ENCODE data around the gene CAST.
A peak's percentile ranks its signal among the peaks of the same experiment; 100 is the strongest.

Gene CAST

DNA sequence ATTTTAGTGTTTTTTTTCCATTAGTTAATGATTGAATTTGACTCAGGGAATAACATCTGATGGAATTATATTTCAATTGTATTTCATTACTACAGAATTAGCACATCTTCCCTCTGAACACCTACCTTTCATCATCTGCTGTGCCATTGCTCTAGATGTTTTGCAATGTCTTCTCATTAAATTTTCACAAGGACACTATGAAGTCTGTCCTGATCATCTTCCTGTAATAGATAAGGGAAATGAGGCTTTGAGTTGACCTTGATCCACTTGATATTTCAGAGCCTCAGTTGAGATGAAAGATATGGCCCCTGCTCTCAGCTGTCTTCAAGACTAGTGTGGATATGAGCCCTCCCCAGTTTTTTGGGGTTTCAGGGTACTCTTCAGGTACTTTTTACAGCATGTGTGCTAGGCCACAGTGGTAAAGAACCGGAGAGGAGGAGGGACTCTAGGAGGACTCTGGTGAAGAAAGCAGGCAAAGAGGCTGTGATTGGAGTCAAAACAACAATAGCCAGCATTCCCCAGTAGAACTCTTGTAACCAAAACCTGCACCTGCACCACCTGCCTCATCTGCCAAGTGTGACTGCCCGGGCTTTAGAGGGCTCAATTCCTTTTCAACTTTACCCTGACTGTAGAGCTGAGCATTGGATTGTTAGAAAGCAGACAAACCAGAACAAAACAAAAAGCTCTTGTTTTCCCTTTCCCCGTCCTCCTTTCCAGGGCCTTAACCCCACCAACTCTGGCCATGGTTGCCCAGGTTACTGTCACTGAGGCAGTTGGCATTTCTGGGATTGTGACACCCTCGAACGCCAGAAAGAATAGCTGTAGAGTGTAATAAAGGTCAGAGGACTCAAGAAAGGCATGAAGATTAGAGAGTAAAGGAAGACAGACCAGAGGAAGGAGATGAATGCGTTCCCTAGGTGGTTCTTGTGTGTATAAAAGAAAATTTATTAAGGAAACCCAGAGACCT, 89.3 kb downstream of the CAST start:
- no peak for TF ChIP-seq CTCF (IDR thresholded peaks at IDR 0.05; ENCODE audit: borderline replicate concordance, insufficient read depth, low read depth, low read length)
- H3K4me3 ChIP-seq (ENCODE audit: low read depth, low read length): no peak overlapping the region

DNA sequence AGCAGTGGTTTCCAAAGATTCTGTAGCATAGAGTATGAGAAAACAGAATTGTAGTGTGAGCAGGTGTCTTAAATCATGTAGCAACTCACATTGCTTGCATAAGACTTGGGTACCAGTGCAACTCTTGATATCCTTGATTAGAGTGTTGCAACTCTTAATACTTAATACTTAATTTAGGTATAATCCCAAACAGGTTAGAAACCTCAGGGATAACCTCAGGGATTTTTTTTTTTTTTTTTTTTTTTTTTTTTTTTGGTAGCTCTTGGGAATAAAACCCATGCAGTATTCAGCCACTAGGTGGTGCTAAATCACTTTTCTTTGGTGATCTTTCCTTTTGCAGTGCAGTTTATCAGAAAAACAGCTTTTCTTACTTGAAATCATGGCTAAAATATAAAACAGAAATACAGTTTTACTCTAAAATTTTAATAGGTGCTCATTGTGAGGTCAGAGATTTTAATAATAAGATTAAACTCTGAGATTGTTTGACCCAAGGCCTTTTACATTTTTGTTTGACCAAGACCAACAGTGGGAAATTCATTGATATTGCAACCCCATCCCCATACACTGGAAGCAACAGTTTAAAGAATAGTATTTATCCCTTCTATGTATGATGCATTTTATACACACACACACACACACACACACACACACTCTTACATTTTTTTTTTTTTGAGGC, 90.3 kb downstream of the CAST start:
- no peak overlapping the region for H3K4me3 ChIP-seq (ENCODE audit: low read depth, low read length)
- TF ChIP-seq CTCF (IDR thresholded peaks at IDR 0.05; ENCODE audit: borderline replicate concordance, insufficient read depth, low read depth, low read length): peak; percentile 46; the same call in 1 of the 2 replicates

- no peak for TF ChIP-seq CTCF (IDR thresholded peaks at IDR 0.05; ENCODE audit: borderline replicate concordance, insufficient read depth, low read depth, low read length)
- H3K4me3 ChIP-seq (ENCODE audit: low read depth, low read length): no peak overlapping the region
These were observed 90.8 kb downstream of the CAST start for GRCh38 chr5:96753017-96753397.

DNA sequence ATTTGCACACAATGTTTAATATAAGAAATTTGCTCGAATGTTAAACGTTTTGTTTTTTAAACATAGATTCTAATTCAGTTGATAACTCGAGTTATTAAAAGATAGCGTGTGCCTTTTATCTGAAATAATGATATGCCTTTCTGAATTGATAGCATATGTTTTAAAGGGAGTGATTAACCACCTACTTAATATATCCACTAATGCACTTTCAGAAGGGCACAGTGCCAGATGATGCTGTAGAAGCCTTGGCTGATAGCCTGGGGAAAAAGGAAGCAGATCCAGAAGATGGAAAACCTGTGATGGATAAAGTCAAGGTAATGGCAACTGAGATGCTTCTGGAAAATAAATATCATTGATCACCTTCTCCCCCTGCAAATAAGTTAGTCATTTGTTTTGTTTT, 91.7 kb downstream of the CAST start:
- H3K4me3 ChIP-seq (ENCODE audit: low read depth, low read length): no peak overlapping the region
- no peak for TF ChIP-seq CTCF (IDR thresholded peaks at IDR 0.05; ENCODE audit: borderline replicate concordance, insufficient read depth, low read depth, low read length)

DNA sequence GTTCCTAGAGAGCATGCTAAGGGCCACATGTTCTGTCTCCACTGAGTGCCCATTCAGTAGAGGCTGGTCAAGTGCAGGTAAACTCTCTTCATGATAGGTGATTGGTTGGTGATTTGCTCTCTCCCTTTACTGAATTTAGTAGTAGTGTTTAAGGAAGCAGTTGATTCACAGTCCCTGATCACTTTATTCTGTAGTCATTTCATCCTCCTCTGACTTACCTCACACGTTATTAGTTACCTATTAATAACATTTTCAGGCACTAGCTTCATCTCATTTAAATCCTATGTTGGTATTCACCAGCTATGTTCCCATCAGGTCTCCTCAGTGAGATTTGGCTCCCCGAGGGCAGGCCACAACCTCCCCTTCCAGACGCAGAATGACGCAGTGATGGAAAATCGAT, 93.7 kb downstream of the CAST start:
- TF ChIP-seq CTCF (IDR thresholded peaks at IDR 0.05; ENCODE audit: borderline replicate concordance, insufficient read depth, low read depth, low read length): no peak
- no peak overlapping the region for H3K4me3 ChIP-seq (ENCODE audit: low read depth, low read length)

GRCh38 chr5:96756985-96757384, 94.8 kb downstream of the CAST start:
- H3K4me3 ChIP-seq (ENCODE audit: low read depth, low read length): no peak overlapping the region
- no peak for TF ChIP-seq CTCF (IDR thresholded peaks at IDR 0.05; ENCODE audit: borderline replicate concordance, insufficient read depth, low read depth, low read length)
